ENCODE results near the gene ZYG11B.
"Not testable (repeated sequence)": the region's sequence is repeated elsewhere in the genome, so short reads cannot be mapped to it uniquely, and the experiment has no call there.

The ZYG11B gene

DNA sequence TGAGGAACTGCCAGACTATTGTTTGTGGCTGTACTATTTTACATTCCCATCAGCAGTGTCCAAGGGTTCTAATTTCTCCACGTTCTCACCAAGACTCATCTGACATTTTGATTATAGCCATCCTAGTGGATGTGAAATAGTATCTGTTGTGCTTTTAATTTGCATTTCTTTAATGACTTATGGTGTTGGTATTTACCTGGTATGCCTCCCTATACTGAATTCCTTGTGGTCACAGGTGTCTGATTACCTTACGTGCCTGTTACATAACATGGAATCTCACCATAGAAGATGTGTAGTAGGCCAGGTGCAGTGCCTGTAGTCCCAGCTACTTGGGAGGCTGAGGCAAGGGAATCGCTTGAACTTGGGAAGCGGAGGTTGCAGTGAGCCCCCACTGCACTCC, 129.8 kb downstream of the ZYG11B start:
- DNase-seq, result no peak

DNA sequence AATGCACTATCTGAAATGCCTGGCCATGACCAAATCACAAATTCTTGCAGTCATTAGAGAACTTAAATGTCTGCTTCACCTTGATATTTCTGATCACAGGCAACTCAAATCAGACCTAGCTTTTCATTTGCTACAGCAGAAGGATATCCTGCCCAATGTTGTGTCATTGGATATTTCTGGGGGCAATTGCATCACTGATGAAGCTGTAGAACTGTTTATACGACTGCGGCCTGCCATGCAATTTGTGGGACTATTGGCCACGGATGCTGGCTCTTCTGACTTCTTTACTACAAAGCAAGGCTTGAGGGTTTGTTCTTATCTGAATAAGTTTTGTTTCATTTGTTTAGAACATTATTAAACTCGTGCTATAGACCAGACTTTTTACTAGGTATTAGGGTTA, 131.2 kb downstream of the ZYG11B start:
- DNase-seq, result no peak

DNA sequence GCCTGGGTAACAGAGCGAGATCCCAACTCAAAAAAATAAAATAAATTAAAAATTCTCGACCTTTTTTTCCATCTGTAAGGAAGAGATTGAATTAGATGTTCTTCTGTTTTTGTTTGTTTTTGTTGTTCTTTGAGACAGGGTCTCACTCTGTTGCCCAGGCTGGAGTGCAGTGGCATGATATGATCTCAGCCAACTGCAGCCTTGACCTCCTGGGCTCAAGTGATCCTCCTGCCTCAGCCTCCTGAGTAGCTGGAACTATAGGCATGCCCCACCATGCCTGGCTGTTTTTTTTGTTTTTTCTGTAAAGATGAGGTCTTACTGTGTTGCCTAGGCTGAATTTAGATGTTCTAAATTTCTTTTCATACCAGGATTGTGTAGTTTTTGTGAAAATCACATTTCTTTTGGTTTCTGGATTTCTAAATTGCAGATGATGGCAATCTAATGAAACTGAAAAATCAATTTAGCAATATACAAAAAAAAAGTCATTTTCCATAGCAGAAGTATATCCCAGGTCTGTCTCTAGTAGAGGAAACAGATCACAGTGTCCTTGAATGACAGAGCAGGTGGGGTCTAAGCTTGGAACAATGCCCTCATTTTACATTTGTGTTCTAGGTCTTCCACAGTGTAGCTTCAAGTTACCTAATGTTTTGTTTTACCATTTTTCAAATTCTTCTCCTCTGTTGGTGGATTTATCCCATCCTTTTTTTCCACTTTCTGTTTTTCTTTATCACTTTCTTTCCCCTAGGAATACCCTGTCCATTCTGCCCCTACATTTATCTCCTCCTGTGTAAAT, 136.6 kb downstream of the ZYG11B start:
- DNase-seq, result no peak

DNA sequence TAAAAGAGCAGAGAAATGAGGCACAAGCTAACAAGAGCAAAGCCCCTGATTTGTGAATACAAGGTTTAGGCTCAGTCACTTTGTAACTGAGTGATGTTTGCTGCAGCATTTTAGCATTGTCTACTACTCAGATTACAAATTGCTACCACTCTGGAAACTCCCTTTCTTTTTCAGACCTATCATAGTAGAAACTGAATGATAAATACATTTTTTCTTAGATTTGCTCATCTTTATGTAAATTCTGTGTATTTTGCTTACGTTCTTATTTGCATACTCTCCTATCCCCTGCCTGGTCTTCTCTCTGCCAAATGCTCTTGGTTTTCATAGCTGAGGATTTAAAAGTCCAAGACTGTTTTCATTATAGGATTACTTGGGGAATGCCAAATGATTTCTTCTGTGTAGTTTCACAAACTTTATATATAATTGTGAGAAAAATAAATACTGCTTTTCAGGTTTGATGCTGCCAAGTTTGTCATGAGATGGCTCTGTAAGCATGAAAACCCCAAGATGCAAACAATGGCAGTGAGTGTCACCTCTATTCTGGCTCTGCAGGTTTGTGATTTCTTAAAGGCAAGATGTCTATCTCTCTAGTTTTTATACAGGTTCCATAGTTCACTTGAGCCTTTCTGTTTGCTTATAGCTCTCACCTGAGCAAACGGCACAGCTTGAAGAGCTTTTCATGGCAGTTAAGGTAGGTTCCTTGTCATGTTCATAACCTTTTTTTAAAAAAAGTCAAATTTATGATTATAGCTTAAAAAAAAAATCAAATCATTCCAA, 141.0 kb downstream of the ZYG11B start:
- no peak for DNase-seq

DNA sequence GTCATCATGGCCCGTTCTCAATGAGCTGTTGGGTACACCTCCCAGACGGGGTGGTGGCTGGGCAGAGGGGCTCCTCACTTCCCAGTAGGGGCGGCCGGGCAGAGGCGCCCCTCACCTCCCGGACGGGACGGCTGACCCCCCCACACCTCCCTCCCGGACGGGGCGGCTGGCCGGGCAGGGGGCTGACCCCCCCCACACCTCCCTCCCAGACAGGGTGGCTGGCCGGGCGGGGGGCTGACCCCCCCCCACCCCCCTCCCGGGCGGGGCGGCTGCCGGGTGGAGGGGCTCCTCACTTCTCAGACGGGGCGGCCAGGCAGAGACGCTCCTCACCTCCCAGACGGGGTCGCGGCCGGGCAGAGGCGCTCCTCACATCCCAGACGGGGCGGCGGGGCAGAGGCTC, 143.5 kb downstream of the ZYG11B start:
- DNase-seq, result not testable (repeated sequence)

DNA sequence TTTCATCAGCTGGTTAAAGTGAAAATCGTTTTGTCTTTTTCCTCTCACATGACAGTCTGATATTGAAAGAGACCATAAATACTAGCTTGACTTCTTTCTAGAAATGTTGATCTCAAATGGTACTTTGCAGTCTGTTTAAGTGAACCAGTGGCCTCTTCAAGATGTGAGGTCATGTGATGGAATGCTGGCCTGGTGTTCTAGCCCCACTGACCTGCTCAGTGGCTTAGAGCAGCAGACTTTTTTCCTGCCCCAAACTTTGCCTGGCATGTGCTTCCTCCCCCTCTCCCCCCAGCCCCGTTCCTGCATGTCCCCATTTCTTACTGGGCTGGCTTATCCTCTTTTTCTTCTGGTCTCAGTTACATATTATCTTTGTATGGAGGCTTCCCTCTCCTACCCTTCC, 150.6 kb downstream of the ZYG11B start:
- no peak for DNase-seq

All from NCI-H187 (cell line).